Urinary bladder (tissue), 4 donors: ENCODE measurements around the gene NSDHL. TPM values are rescaled to one million over a fixed set of nuclear protein-coding genes. Genes with fewer than 3 reads are reported as not detected.

Experiments
- DNase-seq: peaks from one replicate; pipeline ENCODE4 v3.0.0-alpha.2; 2015; ENCODE audit errors: extremely low spot score
- H3K27ac ChIP-seq: one replicate; pipeline ENCODE4 v1.5.1; 2013; ENCODE audit warnings: low read depth, mild to moderate bottlenecking, moderate library complexity
- H3K36me3 ChIP-seq: one replicate; pipeline ENCODE4 v1.6.1; 2013; ENCODE audit warnings: mild to moderate bottlenecking, moderate library complexity; ENCODE audit not compliant: insufficient read depth
- H3K4me1 ChIP-seq: one replicate; pipeline ENCODE4 v1.6.1; 2013; ENCODE audit warnings: mild to moderate bottlenecking, moderate library complexity; ENCODE audit not compliant: insufficient read depth
- H3K4me3 ChIP-seq: one replicate; pipeline ENCODE4 v1.5.1; 2013; ENCODE audit warnings: low read depth, low read length
- WGBS: extraction: QIAGEN DNeasy Blood & Tissue Kit; methylation state at CpG from one replicate; pipeline ENCODE4 v1.1.7; 2013; 5-methylcytosine and 5-hydroxymethylcytosine counted together
- polyA plus RNA-seq: library from polyadenylated mRNA; stranded (reverse); fragments of 200-250 nt; gene quantifications from one replicate; pipeline ENCODE4 v1.2.3, GENCODE V29; 2013
- total RNA-seq: library from RNA; depleted of rRNA; stranded (reverse); fragments of >200 nt; gene quantifications from one replicate; pipeline ENCODE4 v1.2.3, GENCODE V29; 2014
- donor health status: healthy with polysubstance abuse.
- donor health status: healthy.

NSDHL gene
- total and polyA plus RNA-seq, 2 donors: 6.2 to 15.5 TPM

- Histone ChIP-seq H3K4me3 (no peak overlapping the region), H3K4me1 (no peaks in the 10 kb centered on the region), H3K36me3 (no peaks in the 10 kb centered on the region), H3K27ac (no peak overlapping the region)
- DNase-seq: no peak
- 72% methylated on average over 6 of the region's 6 CpGs for WGBS
Measured at GRCh38 chrX:152861826-152862225, 31.0 kb downstream of the NSDHL start.

GRCh38 chrX:152865232-152865920 lies 34.5 kb downstream of the NSDHL start:
- H3K4me1 ChIP-seq: no peaks in the 10 kb centered on the region
- WGBS: 88% methylated on average over 17 of the region's 17 CpGs
- no peak overlapping the region for H3K4me3 ChIP-seq
- H3K27ac ChIP-seq: no peak overlapping the region
- no peak for DNase-seq
- peaks cover 3% of the 10 kb centered on the region for H3K36me3 ChIP-seq

GRCh38 chrX:152866386-152866785 lies 35.5 kb downstream of the NSDHL start:
- no peak for DNase-seq
- Histone ChIP-seq H3K36me3 (peaks cover 3% of the 10 kb centered on the region), H3K4me3 (no peak overlapping the region), H3K27ac (no peak overlapping the region), H3K4me1 (no peaks in the 10 kb centered on the region)
- 76% methylated on average over 5 of the region's 5 CpGs for WGBS

DNA sequence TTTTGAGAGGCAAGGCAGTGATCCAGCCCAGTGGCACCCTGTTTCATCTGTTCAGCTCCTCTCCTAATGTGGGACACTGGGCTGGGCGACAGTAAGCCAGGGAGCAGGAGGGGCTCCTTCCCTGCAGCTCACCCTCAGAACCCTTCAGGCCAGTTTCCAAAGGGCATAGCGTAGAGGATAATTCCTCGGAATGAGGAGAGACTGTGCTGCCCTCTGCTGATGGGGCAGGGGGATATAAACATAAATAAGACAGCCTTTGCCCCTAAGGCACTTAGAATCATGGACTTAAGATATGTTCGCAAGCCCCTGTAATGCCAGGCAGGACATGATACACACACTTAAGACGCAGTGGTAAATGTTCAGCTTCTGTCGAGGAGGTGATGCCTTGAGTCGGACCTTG lies 39.1 kb downstream of the NSDHL start:
- DNase-seq: no peak
- WGBS: 89% methylated on average over 7 of the region's 7 CpGs
- Histone ChIP-seq H3K4me1 (no peaks in the 10 kb centered on the region), H3K27ac (no peak overlapping the region), H3K36me3 (peaks cover 3% of the 10 kb centered on the region), H3K4me3 (no peak overlapping the region)

GRCh38 chrX:152871260-152871659 lies 40.4 kb downstream of the NSDHL start:
- Histone ChIP-seq H3K27ac (no peak overlapping the region), H3K4me1 (no peaks in the 10 kb centered on the region), H3K36me3 (peaks cover 3% of the 10 kb centered on the region), H3K4me3 (no peak overlapping the region)
- 82% methylated on average over 9 of the region's 9 CpGs for WGBS
- DNase-seq: no peak

GRCh38 chrX:152872522-152872921 lies 41.7 kb downstream of the NSDHL start:
- Histone ChIP-seq H3K36me3 (peaks cover 3% of the 10 kb centered on the region), H3K27ac (no peak overlapping the region), H3K4me1 (no peaks in the 10 kb centered on the region), H3K4me3 (no peak overlapping the region)
- no peak for DNase-seq
- 84% methylated on average over 1 of the region's 2 CpGs for WGBS

GRCh38 chrX:152873361-152873760 lies 42.5 kb downstream of the NSDHL start:
- no peak overlapping the region for H3K27ac ChIP-seq
- H3K36me3 ChIP-seq: peaks cover 3% of the 10 kb centered on the region
- H3K4me3 ChIP-seq: no peak overlapping the region
- DNase-seq: no peak
- 93% methylated on average over 2 of the region's 2 CpGs for WGBS
- no peaks in the 10 kb centered on the region for H3K4me1 ChIP-seq

DNA sequence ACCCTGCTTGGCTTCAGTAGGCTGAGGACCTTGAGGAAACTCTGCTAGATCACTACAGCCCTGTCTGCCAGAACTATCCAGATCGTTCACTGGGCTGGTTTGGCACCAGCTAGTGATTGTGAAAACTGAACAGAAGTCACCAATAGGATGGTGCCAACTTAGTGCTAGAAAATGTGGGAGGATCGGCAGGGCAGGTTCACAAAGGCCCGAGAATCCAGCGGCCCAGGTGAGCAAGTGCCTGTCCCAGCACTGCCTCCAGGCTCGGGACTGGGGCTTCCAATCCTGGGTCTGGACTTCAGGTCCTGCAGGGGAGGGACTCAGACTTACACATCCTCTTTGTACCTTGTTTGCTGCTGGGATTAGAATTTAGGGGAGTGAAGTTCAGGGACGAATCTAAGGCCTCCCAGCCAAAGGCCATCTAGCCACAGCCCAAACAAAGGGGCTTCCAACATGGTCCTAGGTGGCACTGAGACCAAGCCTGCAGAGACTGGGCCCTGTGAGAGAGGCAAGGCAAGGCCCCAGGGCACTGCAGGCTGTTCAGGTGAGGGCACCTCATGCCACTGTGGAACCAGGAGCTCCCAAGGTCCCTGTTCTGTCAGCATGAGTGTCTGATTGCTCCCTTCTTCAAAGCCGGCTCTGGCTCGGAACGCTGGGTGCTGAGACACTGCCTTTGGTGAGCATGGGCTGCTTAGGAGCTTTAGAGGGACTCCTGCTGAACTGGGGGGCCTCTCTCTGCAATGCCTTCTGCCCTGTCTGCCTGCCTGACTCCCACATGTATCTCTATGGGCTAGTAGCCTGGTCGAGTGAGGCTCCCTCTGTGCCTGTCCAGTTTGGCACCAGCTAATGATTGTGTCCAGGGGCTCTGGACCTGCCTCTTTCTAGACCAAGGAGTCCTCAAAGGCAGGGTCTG lies 46.3 kb downstream of the NSDHL start:
- no peak for DNase-seq
- no peak overlapping the region for H3K27ac ChIP-seq
- no peaks in the 10 kb centered on the region for H3K36me3 ChIP-seq
- H3K4me3 ChIP-seq: no peak overlapping the region
- H3K4me1 ChIP-seq: no peaks in the 10 kb centered on the region
- 86% methylated on average over 10 of the region's 10 CpGs for WGBS

- no peaks in the 10 kb centered on the region for H3K36me3 ChIP-seq
- no peak overlapping the region for H3K4me3 ChIP-seq
- DNase-seq: no peak
- no peaks in the 10 kb centered on the region for H3K4me1 ChIP-seq
- 79% methylated on average over 16 of the region's 16 CpGs for WGBS
- no peak overlapping the region for H3K27ac ChIP-seq
Measured at GRCh38 chrX:152878976-152879755, 48.3 kb downstream of the NSDHL start.

DNA sequence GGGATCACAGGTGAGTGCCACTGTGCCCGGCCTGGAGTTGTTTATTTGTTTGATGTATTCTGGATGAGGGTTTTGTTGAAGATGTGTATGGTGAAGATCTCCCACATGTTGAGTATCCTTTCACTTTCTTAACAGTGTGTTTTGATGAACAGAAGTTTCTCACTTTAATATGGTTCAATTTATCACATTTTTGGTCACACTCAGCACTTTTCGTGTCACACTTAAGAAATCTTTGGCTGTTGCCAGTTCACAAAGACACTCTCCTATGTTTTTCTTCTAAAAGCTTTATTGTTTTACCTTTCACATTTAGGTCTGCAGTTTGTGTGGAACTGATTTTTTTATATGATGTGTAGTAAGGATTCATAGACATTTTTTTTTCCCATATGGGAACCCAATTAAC lies 50.4 kb downstream of the NSDHL start:
- no peak for DNase-seq
- no peaks in the 10 kb centered on the region for H3K36me3 ChIP-seq
- WGBS: 96% methylated on average over 2 of the region's 2 CpGs
- no peaks in the 10 kb centered on the region for H3K4me1 ChIP-seq
- no peak overlapping the region for H3K4me3 ChIP-seq
- no peak overlapping the region for H3K27ac ChIP-seq

- no peak overlapping the region for H3K4me3 ChIP-seq
- 67% methylated on average over 6 of the region's 6 CpGs for WGBS
- H3K27ac ChIP-seq: no peak overlapping the region
- H3K36me3 ChIP-seq: no peaks in the 10 kb centered on the region
- DNase-seq: no peak
- H3K4me1 ChIP-seq: no peaks in the 10 kb centered on the region
Measured at GRCh38 chrX:152884171-152884570, 53.3 kb downstream of the NSDHL start.

GRCh38 chrX:152886716-152887115 lies 55.9 kb downstream of the NSDHL start:
- no peak for DNase-seq
- H3K4me3 ChIP-seq: no peak overlapping the region
- 43% methylated on average over 3 of the region's 3 CpGs for WGBS
- H3K4me1 ChIP-seq: no peaks in the 10 kb centered on the region
- no peak overlapping the region for H3K27ac ChIP-seq
- no peaks in the 10 kb centered on the region for H3K36me3 ChIP-seq

DNA sequence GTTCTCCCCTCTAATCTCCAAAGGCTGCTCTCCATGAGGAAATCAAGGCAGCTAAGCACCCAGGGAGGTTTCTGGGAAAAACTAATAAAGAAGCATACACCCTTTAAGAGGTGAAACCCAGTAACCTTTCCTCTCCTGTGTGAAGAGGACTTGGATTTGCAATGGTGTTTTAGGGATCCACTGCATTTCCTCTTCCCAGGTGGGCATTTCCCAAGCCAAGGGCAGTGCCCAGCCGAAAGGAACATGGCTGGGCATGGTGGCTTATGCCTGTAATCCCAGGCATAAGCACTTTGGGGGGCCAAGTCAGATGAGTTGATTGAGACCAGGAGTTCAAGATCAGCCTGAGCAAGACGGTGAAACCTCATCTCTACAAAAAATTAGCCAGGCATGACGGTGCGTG lies 61.6 kb downstream of the NSDHL start:
- H3K27ac ChIP-seq: no peak overlapping the region
- H3K4me1 ChIP-seq: no peaks in the 10 kb centered on the region
- no peak for DNase-seq
- H3K4me3 ChIP-seq: no peak overlapping the region
- WGBS: 85% methylated on average over 4 of the region's 4 CpGs
- H3K36me3 ChIP-seq: no peaks in the 10 kb centered on the region
